Uterus (tissue), 2 donors: Measurements from ENCODE around the gene FCHSD2.

Experiments
- POLR2A ChIP-seq, 2 donors: fragments of 450-650 bp; IDR thresholded peaks; one replicate each; pipeline ENCODE4 v1.6.1; 2016; ENCODE audit warnings: antibody characterized with exemption in 2 of 2, mild to moderate bottlenecking in 1 of 2, moderate library complexity in 1 of 2
- TF ChIP-seq, protein P1 (sequence below), 4 experiments: fragments of 200-600 bp in 2 of 4; fragments of 450-650 bp in 2 of 4; sonication (generic) in 2 of 4; IDR thresholded peaks; one replicate each; pipeline ENCODE4 v1.5.1; 2016 to 2019; ENCODE audit warnings: antibody characterized with exemption in 4 of 4, mild to moderate bottlenecking in 2 of 4, moderate library complexity in 1 of 4

GRCh38 chr11:72789493-72790131, 352.5 kb downstream of the FCHSD2 start:
- TF ChIP-seq, protein P1, sequence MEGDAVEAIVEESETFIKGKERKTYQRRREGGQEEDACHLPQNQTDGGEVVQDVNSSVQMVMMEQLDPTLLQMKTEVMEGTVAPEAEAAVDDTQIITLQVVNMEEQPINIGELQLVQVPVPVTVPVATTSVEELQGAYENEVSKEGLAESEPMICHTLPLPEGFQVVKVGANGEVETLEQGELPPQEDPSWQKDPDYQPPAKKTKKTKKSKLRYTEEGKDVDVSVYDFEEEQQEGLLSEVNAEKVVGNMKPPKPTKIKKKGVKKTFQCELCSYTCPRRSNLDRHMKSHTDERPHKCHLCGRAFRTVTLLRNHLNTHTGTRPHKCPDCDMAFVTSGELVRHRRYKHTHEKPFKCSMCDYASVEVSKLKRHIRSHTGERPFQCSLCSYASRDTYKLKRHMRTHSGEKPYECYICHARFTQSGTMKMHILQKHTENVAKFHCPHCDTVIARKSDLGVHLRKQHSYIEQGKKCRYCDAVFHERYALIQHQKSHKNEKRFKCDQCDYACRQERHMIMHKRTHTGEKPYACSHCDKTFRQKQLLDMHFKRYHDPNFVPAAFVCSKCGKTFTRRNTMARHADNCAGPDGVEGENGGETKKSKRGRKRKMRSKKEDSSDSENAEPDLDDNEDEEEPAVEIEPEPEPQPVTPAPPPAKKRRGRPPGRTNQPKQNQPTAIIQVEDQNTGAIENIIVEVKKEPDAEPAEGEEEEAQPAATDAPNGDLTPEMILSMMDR (IDR thresholded peaks at IDR 0.05): no peak
- no peak for TF ChIP-seq POLR2A (IDR thresholded peaks at IDR 0.05)
